NCI-H226 (cell line): Measurements from ENCODE around the gene GDPD3.

Experiments
- DNase-seq: peaks from one replicate; pipeline ENCODE4 v3.0.0-alpha.2; 2015

GDPD3 gene

GRCh38 chr16:30075503-30076275 lies 37.6 kb downstream of the GDPD3 start, which contains the start of gene PPP4C:
Gene PPP4C (plus strand): TSS chr16:30075994. CDS start chr16:30076378, 384 bp downstream.
- DNase-seq = peak; percentile 84

GRCh38 chr16:30070490-30070889 lies 42.8 kb downstream of the GDPD3 start:
- DNase-seq = no peak

DNA sequence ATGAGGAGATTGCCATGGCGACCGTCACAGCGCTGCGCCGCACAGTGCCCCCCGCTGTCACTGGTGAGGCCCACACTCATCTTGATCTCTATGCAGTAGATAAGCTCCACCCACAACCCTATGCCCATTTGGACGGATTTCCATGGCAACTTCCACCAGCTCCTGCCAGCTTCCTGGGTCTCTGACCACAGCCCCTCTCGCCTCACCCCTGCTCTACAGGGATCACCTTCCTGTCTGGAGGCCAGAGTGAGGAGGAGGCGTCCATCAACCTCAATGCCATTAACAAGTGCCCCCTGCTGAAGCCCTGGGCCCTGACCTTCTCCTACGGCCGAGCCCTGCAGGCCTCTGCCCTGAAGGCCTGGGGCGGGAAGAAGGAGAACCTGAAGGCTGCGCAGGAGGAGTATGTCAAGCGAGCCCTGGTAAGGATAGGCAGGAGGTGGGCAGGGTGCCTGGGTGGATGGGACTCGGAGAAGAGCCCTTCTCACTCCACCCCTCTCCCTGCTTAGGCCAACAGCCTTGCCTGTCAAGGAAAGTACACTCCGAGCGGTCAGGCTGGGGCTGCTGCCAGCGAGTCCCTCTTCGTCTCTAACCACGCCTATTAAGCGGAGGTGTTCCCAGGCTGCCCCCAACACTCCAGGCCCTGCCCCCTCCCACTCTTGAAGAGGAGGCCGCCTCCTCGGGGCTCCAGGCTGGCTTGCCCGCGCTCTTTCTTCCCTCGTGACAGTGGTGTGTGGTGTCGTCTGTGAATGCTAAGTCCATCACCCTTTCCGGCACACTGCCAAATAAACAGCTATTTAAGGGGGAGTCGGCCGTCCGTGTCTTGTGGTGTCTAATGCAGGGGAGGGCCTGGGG lies 43.5 kb downstream of the GDPD3 start:
- DNase-seq = no peak

GRCh38 chr16:30068750-30069610 lies 44.4 kb downstream of the GDPD3 start:
- DNase-seq = peak; percentile 35

DNA sequence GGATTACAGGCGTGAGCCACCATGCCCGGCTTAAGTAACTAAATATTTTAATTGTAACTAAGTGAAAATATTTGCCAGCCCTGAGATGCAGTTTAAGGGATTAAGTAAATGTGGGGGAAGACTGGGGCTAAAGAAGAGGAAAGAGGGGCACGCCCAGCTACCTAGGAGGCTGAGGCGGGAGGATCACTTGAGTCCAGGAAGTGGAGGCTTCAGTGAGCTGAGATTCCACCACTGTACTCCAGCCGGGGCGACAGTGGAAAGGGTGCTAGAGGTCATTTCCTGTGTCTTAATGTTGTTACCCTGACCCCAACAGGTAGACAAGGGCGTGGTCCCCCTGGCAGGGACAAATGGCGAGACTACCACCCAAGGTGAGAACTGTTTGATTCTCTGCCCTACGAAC lies 45.0 kb downstream of the GDPD3 start:
- no peak for DNase-seq

GRCh38 chr16:30067584-30067916 lies 45.8 kb downstream of the GDPD3 start:
- no peak for DNase-seq

- DNase-seq = no peak
These were observed 46.4 kb downstream of the GDPD3 start for GRCh38 chr16:30066761-30067583.

GRCh38 chr16:30065943-30066760 lies 47.2 kb downstream of the GDPD3 start:
- peak; percentile 76 for DNase-seq

GRCh38 chr16:30065102-30065942 lies 48.0 kb downstream of the GDPD3 start, which contains the start of gene ALDOA:
Gene ALDOA (plus strand): TSS chr16:30065760. CDS start chr16:30066898, 1,138 bp downstream.
- DNase-seq = peak; percentile 98

DNA sequence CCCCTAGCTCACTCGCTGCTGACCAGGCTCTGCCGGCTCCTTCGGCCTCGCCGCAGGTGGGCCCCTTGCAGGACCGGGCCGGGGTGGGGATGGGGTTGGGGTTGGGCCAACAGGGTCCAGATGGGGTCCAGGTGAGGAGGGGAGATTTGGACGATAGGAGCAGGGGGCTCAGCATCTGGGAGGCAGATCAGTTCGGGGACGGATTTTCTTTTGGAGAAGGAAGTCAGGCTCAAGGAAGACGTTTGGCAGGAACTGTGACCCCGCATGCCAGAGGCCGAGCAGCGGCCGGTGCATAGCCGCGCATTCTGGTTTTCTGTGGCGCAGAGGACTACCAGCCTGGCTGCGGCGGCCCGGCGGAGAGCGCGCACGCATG lies 48.6 kb downstream of the GDPD3 start:
- no peak for DNase-seq

- DNase-seq = no peak
These were observed 49.2 kb downstream of the GDPD3 start for GRCh38 chr16:30063893-30064728.

DNA sequence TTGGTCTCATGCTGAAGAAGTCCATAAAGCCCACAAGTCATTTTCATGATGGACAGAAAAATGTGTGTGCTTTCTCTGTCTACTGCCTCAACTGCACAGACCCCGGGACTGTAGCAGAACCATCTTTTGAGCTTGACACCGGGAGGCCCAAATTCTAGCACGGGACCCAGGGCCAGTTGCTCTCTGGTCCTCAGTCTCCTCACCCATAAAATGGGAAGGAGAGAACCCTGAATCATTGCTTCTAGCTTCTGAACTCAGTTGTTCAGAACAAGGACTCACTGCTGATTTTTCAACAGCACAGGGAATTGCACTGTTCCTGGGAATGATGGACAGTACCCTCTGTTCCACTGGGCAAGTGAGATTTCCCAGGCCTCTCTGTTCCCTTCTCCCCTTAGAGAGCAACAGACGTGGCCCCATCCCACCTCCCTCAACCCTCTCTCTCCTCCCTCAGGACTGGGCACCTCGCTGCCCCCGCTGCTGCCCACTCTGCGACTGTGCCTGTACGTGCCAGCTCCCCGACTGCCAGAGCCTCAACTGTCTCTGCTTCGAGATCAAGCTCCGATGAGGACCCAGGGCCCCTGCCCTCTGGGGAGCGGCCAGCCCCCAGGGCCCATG lies 50.0 kb downstream of the GDPD3 start:
- DNase-seq = no peak

DNA sequence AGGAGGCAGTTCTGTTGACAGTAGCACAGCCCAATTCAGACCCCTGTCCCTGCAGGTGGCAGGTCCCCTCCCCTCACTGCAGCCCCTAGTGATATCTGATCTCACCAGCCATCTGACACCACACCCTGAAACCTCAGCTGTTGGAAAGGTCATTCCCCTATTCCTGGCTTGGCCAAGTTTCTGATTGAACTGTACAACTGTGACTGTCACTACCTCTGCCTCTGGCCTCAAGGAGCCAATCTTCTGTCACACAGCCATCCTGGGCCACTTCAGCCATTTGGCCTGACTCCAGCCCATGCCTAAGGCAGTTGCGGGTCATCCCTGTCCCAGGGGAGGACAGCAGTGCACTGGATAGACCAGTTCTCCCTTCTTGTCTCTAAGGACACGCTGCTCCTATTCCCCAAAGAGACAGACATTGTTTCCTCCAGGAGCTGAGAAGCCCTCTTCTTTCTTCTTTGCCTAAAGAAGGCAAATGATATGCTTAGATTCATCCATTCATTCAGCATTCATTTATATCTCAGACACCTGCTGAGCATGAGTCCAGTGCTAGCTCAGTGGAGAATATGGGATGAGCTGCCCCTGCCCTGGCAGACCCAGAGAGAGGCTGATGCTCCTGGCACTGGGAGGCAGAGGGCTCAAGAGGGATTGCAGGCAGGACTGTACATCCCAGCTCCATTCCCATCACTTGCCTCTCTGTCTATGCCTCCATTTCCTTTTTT lies 52.3 kb downstream of the GDPD3 start:
- DNase-seq = no peak

GRCh38 chr16:30060346-30060745 lies 53.0 kb downstream of the GDPD3 start:
- no peak for DNase-seq

- DNase-seq = peak; percentile 55
These were observed 58.3 kb downstream of the GDPD3 start for GRCh38 chr16:30054959-30055553.
